Osteoblast (primary cell): Measurements from ENCODE around the gene CD46. TPM values are rescaled to one million over a fixed set of nuclear protein-coding genes. Genes with fewer than 3 reads are reported as not detected.

Experiments
- DNase-seq: peaks from one replicate; pipeline ENCODE4 v3.0.0; 2011; ENCODE audit warnings: low spot score, mixed read lengths; ENCODE audit not compliant: insufficient read length; ENCODE audit errors: missing footprints
- H2AFZ ChIP-seq: 2 replicates; pipeline ENCODE4 v1.6.0; 2011; ENCODE audit warnings: mild to moderate bottlenecking, low read length
- H3K27ac ChIP-seq: 2 replicates; pipeline ENCODE4 v1.5.1; 2011; ENCODE audit warnings: mild to moderate bottlenecking, low read depth, low read length, moderate library complexity
- H3K27me3 ChIP-seq: 2 replicates; pipeline ENCODE4 v1.6.0; 2012; ENCODE audit warnings: mild to moderate bottlenecking, control low read depth, inconsistent platforms, low read length, moderate library complexity; ENCODE audit not compliant: insufficient read depth
- H3K36me3 ChIP-seq: 2 replicates; pipeline ENCODE4 v1.5.1; 2011; ENCODE audit warnings: mild to moderate bottlenecking, low read length, control low read depth, moderate library complexity; ENCODE audit not compliant: insufficient read depth
- H3K4me1 ChIP-seq: 2 replicates; pipeline ENCODE4 v1.5.1; 2011; ENCODE audit warnings: mild to moderate bottlenecking, low read length, control low read depth, moderate library complexity; ENCODE audit not compliant: insufficient read depth
- H3K4me2 ChIP-seq: 2 replicates; pipeline ENCODE4 v1.6.0; 2011; ENCODE audit warnings: mild to moderate bottlenecking, low read length; ENCODE audit not compliant: insufficient read depth
- H3K4me3 ChIP-seq: fragments of 200-600 bp; sonication (generic); 3 replicates; pipeline ENCODE4 v1.5.1; 2012; ENCODE audit warnings: mild to moderate bottlenecking, low read length, inconsistent platforms; ENCODE audit not compliant: insufficient read depth
- H3K79me2 ChIP-seq: 2 replicates; pipeline ENCODE4 v1.6.0; 2012; ENCODE audit warnings: mild to moderate bottlenecking, low read length, control low read depth, inconsistent platforms; ENCODE audit not compliant: insufficient read depth
- H3K9me3 ChIP-seq: 2 replicates; pipeline ENCODE4 v1.5.1; 2011; ENCODE audit warnings: low read depth, low read length, control low read depth
- H4K20me1 ChIP-seq: 2 replicates; pipeline ENCODE4 v1.6.0; 2012; ENCODE audit warnings: mild to moderate bottlenecking, low read length, control low read depth; ENCODE audit not compliant: insufficient read depth
- CTCF ChIP-seq: IDR thresholded peaks from 2 replicates; pipeline ENCODE4 v1.5.1; 2011; ENCODE audit warnings: mild to moderate bottlenecking, low read depth, low read length, moderate library complexity; ENCODE audit errors: extremely low read depth
- total RNA-seq: library from RNA; depleted of rRNA; stranded (reverse); fragments of >200 nt; gene quantifications from 2 replicates; pipeline ENCODE4 v1.2.3, GENCODE V29; 2012

Gene CD46
- total RNA-seq, 1 donor: 92.6 TPM

DNA sequence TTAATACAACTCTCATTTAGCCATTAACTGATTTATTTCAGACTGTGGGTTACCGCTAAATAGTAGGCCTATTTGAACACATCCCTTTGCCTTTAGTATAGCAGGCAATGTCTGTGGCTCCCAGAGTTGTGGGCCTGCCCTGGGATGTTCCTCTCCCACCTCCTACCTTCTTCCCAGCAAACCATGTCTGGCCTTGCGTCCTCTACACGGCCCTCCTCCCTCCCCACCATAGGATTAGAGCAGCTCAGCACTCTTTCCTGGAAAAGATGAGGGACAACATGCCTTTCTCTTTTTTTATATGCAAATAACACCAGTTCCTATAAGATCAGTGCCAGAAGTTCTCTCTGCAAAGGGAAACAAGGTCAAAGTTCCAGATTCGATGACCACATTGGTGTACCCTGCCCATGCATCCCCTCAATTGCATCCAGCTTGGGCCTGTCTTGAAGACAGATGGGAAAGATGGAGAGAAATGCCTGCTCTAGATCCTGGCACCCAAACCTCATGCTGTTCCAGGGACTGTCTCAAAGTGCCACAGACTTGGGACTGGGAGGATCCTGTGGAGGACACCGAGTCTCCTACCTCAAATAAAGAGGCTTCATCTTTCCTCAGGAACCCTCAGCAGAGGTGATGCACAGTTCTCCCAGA, 57.2 kb downstream of the CD46 start:
- Histone ChIP-seq H3K4me3 (no peak overlapping the region), H3K79me2 (peaks cover 9% of the 10 kb centered on the region), H3K27ac (no peak overlapping the region), H3K4me2 (no peak overlapping the region), H4K20me1 (no peaks in the 10 kb centered on the region), H3K36me3 (peaks cover 18% of the 10 kb centered on the region), H3K27me3 (no peaks in the 10 kb centered on the region), H3K9me3 (no peaks in the 10 kb centered on the region), H2AFZ (no peak overlapping the region), H3K4me1 (peaks cover 30% of the 10 kb centered on the region)
- DNase-seq: no peak
- no peak for TF ChIP-seq CTCF

GRCh38 chr1:207810173-207810572, 58.3 kb downstream of the CD46 start:
- Histone ChIP-seq H2AFZ (no peak overlapping the region), H3K9me3 (no peaks in the 10 kb centered on the region), H3K4me2 (no peak overlapping the region), H4K20me1 (no peaks in the 10 kb centered on the region), H3K4me3 (no peak overlapping the region), H3K4me1 (peaks cover 28% of the 10 kb centered on the region), H3K79me2 (peaks cover 9% of the 10 kb centered on the region), H3K36me3 (peaks cover 19% of the 10 kb centered on the region), H3K27me3 (no peaks in the 10 kb centered on the region), H3K27ac (peak overlapping the region; percentile 61)
- DNase-seq: peak; percentile 93
- no peak for TF ChIP-seq CTCF

DNA sequence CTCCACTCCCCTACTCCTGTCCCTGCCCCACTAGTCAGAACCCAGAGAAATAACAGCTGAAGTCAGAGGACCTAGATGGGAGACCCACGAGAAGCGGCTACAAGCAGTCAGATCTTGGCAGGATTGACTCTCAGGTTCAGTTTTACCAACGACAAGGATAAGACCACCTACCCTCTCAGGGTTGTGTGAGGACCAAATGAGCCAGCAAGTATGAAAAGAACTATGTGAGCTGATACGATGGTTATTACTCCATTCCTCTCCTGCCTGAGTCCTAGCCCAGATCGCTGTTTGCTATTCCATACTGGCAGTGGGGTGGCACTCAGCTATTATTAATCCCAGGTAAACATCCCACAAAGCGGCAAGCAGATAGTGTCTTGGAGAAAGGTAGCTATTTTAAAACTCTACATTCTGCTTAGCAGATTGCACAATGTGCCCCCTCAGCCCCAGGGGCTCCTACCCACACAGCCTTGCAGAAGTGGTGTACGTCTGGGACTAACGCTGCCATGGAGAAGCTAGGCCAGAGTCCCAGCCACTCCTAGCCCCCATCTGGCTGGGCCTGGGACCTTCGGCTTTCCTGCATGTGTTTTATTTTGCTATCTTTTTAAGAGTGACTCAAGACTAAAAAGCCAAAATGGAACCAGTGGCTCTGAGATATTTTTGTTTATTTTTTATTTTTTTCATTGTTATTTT, 58.9 kb downstream of the CD46 start:
- no peaks in the 10 kb centered on the region for H3K27me3 ChIP-seq
- H4K20me1 ChIP-seq: no peaks in the 10 kb centered on the region
- H3K36me3 ChIP-seq: peaks cover 21% of the 10 kb centered on the region
- peak overlapping the region; percentile 61 for H3K27ac ChIP-seq
- H3K79me2 ChIP-seq: peaks cover 9% of the 10 kb centered on the region
- no peak overlapping the region for H3K4me2 ChIP-seq
- H3K4me1 ChIP-seq: peaks cover 28% of the 10 kb centered on the region
- no peaks in the 10 kb centered on the region for H3K9me3 ChIP-seq
- DNase-seq: peak; percentile 75
- H2AFZ ChIP-seq: no peak overlapping the region
- TF ChIP-seq CTCF: no peak
- no peak overlapping the region for H3K4me3 ChIP-seq

DNA sequence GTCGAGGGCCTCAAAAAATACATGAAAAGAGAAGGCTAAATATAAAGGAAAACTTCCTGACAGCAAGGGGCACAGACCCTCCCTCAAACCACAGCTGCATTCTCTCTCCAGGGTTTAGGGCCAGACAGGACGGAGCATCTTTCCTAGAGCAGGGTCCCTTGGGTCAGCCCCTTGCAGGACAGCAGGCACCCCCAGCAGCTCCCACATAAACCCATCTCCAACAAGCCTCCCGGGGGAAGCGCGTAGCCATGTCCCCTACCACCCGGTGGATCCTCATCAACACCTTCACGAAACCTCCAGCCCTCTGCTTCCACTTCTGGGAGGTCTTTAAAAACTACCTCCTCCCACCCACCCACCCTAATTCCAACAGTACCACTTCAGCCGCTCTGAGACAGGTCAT, 59.5 kb downstream of the CD46 start:
- H4K20me1 ChIP-seq: no peaks in the 10 kb centered on the region
- no peaks in the 10 kb centered on the region for H3K27me3 ChIP-seq
- H3K4me3 ChIP-seq: no peak overlapping the region
- peaks cover 22% of the 10 kb centered on the region for H3K36me3 ChIP-seq
- H3K4me1 ChIP-seq: peaks cover 28% of the 10 kb centered on the region
- DNase-seq: no peak
- no peak overlapping the region for H3K27ac ChIP-seq
- no peak overlapping the region for H2AFZ ChIP-seq
- no peaks in the 10 kb centered on the region for H3K9me3 ChIP-seq
- H3K79me2 ChIP-seq: peaks cover 10% of the 10 kb centered on the region
- no peak overlapping the region for H3K4me2 ChIP-seq
- no peak for TF ChIP-seq CTCF
